GM23338 (cell line): ENCODE results near the gene CMPK1. TPM values are rescaled to one million over a fixed set of nuclear protein-coding genes. Genes with fewer than 3 reads are reported as not detected.

ENCODE experiments used
- ATAC-seq: fragments of 200-7000 bp; cut with Tn5 transposase; 3 replicates; pipeline ENCODE4 v1.9.1; 2020
- DNase-seq: peaks from one replicate; pipeline ENCODE4 v3.0.0-alpha.2; 2015; ENCODE audit warnings: low spot score
- H2AFZ ChIP-seq: fragments of 200-600 bp; sonication (generic); 2 replicates; pipeline ENCODE4 v1.8.0; 2016; ENCODE audit warnings: antibody characterized with exemption, mild to moderate bottlenecking, moderate library complexity
- H3F3A ChIP-seq: fragments of 200-600 bp; sonication (generic); replicated peaks from 2 replicates; pipeline ENCODE4 v1.8.0; 2017; ENCODE audit warnings: antibody characterized with exemption, mixed run types, low read depth
- H3K27ac ChIP-seq: fragments of 200-600 bp; sonication (generic); 2 replicates; pipeline ENCODE4 v1.6.1; 2016; ENCODE audit warnings: low read depth
- H3K27me3 ChIP-seq: fragments of 200-600 bp; sonication (generic); 2 replicates; pipeline ENCODE4 v1.8.0; 2016; ENCODE audit warnings: mild to moderate bottlenecking, mixed run types, moderate library complexity; ENCODE audit not compliant: insufficient read depth
- H3K36me3 ChIP-seq: fragments of 200-600 bp; sonication (generic); 2 replicates; pipeline ENCODE4 v1.8.0; 2016; ENCODE audit warnings: mild to moderate bottlenecking; ENCODE audit not compliant: insufficient read depth
- H3K4me1 ChIP-seq: fragments of 200-600 bp; sonication (generic); 2 replicates; pipeline ENCODE4 v1.8.0; 2016; ENCODE audit warnings: mild to moderate bottlenecking, moderate library complexity; ENCODE audit not compliant: insufficient read depth
- H3K4me2 ChIP-seq: fragments of 200-600 bp; sonication (generic); 2 replicates; pipeline ENCODE4 v1.7.1; 2017; ENCODE audit warnings: mixed run types
- H3K4me3 ChIP-seq: fragments of 200-600 bp; sonication (generic); 2 replicates; pipeline ENCODE4 v1.6.1; 2016; ENCODE audit warnings: mixed run types
- H3K79me2 ChIP-seq: fragments of 200-600 bp; sonication (generic); replicated peaks from 2 replicates; pipeline ENCODE4 v1.8.0; 2017; ENCODE audit warnings: mild to moderate bottlenecking; ENCODE audit not compliant: insufficient read depth
- H3K9me2 ChIP-seq: fragments of 200-600 bp; sonication (generic); 2 replicates; pipeline ENCODE4 v1.8.0; 2017; ENCODE audit not compliant: insufficient read depth
- H4K20me1 ChIP-seq: fragments of 200-600 bp; sonication (generic); replicated peaks from 2 replicates; pipeline ENCODE4 v1.8.0; 2017; ENCODE audit warnings: mild to moderate bottlenecking; ENCODE audit not compliant: insufficient read depth
- H3K27ac Mint-ChIP-seq: 2 replicates; pipeline ENCODE4 v1.8.0; 2020; ENCODE audit warnings: inconsistent platforms, mild to moderate bottlenecking, moderate library complexity, mixed read lengths
- H3K27me3 Mint-ChIP-seq: 3 replicates; pipeline ENCODE4 v1.8.0; 2022; ENCODE audit warnings: low read depth, mild to moderate bottlenecking, moderate library complexity, mixed read lengths, inconsistent platforms; ENCODE audit not compliant: insufficient read depth, poor library complexity
- H3K36me3 Mint-ChIP-seq: 3 replicates; pipeline ENCODE4 v1.8.0; 2021; ENCODE audit warnings: low read depth, mild to moderate bottlenecking, inconsistent platforms, moderate library complexity, mixed read lengths
- H3K4me1 Mint-ChIP-seq: 3 replicates; pipeline ENCODE4 v1.8.0; 2020; ENCODE audit warnings: mild to moderate bottlenecking, inconsistent platforms, mixed read lengths
- H3K4me3 Mint-ChIP-seq: 3 replicates; pipeline ENCODE4 v1.8.0; 2021; ENCODE audit warnings: moderate library complexity, mild to moderate bottlenecking, inconsistent platforms, mixed read lengths
- H3K9me3 Mint-ChIP-seq: 3 replicates; pipeline ENCODE4 v1.8.0; 2020; ENCODE audit warnings: moderate library complexity, mild to moderate bottlenecking, inconsistent platforms, mixed read lengths
- CREB1 ChIP-seq: fragments of 250-450 bp; sonication (Bioruptor Pico); IDR thresholded peaks from 2 replicates; pipeline ENCODE4 v1.5.0; 2020; ENCODE audit warnings: low read depth, mild to moderate bottlenecking, moderate library complexity
- ETS1 ChIP-seq: IDR thresholded peaks from 2 replicates; pipeline ENCODE4 v1.6.1; 2016; ENCODE audit warnings: antibody characterized with exemption
- EZH2 ChIP-seq: fragments of 200-600 bp; sonication (generic); IDR thresholded peaks from one replicate; pipeline ENCODE4 v1.8.0; 2017; ENCODE audit warnings: antibody characterized with exemption, mild to moderate bottlenecking, low read depth; ENCODE audit not compliant: unreplicated experiment
- EZH2phosphoT487 ChIP-seq: fragments of 200-600 bp; sonication (generic); IDR thresholded peaks from one replicate; pipeline ENCODE4 v1.8.1; 2018; ENCODE audit warnings: antibody characterized with exemption; ENCODE audit not compliant: unreplicated experiment
- JUNB ChIP-seq: IDR thresholded peaks from one replicate; pipeline ENCODE4 v1.6.1; 2016; ENCODE audit warnings: antibody characterized with exemption; ENCODE audit not compliant: unreplicated experiment
- NANOG ChIP-seq: IDR thresholded peaks from 2 replicates; pipeline ENCODE4 v1.6.1; 2016; ENCODE audit warnings: antibody characterized with exemption, borderline replicate concordance
- POLR2AphosphoS5 ChIP-seq: IDR thresholded peaks from 2 replicates; pipeline ENCODE4 v1.6.1; 2016; ENCODE audit warnings: antibody characterized with exemption, low read depth
- REST ChIP-seq: IDR thresholded peaks from one replicate; pipeline ENCODE4 v1.6.1; 2018; ENCODE audit warnings: antibody characterized with exemption; ENCODE audit not compliant: unreplicated experiment
- STAT1 ChIP-seq: IDR thresholded peaks from one replicate; pipeline ENCODE4 v1.6.1; 2016; ENCODE audit warnings: antibody characterized with exemption; ENCODE audit not compliant: unreplicated experiment
- ZNF114 ChIP-seq: fragments of 250-450 bp; sonication (Bioruptor Pico); IDR thresholded peaks from 2 replicates; pipeline ENCODE4 v1.5.0; 2020; ENCODE audit warnings: mild to moderate bottlenecking, moderate library complexity
- ZNF331 ChIP-seq: fragments of 250-450 bp; sonication (Bioruptor Pico); IDR thresholded peaks from 2 replicates; pipeline ENCODE4 v1.5.0; 2020; ENCODE audit warnings: low read depth, mild to moderate bottlenecking, moderate library complexity
- ZNF462 ChIP-seq: fragments of 250-450 bp; sonication (Bioruptor Pico); IDR thresholded peaks from 2 replicates; pipeline ENCODE4 v1.5.0; 2020; ENCODE audit warnings: mild to moderate bottlenecking, moderate library complexity
- polyA plus RNA-seq: library from polyadenylated mRNA; unstranded; fragments of >200 nt; fragmentation: Nextera tagmentation; extraction: Ambion mirVana; gene quantifications from 2 replicates; pipeline ENCODE4 v1.2.1, GENCODE V29; 2016
- total RNA-seq: library from RNA; depleted of rRNA; stranded (reverse); fragments of >200 nt; shearing (Covaris generic); gene quantifications from 2 replicates; pipeline ENCODE4 v1.2.3, GENCODE V29; 2014
- TF ChIP-seq, protein P1 (sequence below), 2 experiments: fragments of 200-600 bp in 1 of 2; sonication (generic) in 1 of 2; conservative IDR thresholded peaks; 2 replicates each; pipeline versions ENCODE4 v1.5.1 to v1.6.1; 2016 to 2017; ENCODE audit warnings: antibody characterized with exemption in 2 of 2, low read depth in 2 of 2, mild to moderate bottlenecking in 2 of 2, moderate library complexity in 1 of 2

The CMPK1 gene
- total and polyA plus RNA-seq, 2 experiments from 2014 or later: 22.8 to 28.6 TPM

GRCh38 chr1:47332779-47333577 lies 612 bp upstream of the CMPK1 start:
- H4K20me1 ChIP-seq: no peaks in the 10 kb centered on the region
- H3K9me3 Mint-ChIP-seq: no peaks in the 10 kb centered on the region
- no peaks in the 10 kb centered on the region for H3K9me2 ChIP-seq
- peaks cover 30% of the 10 kb centered on the region for H3K79me2 ChIP-seq
- H3K4me3 ChIP-seq: peak overlapping the region; percentile 84
- H3K27ac Mint-ChIP-seq: no peak overlapping the region
- TF ChIP-seq REST: no peak
- TF ChIP-seq STAT1: no peak
- TF ChIP-seq JUNB: no peak
- TF ChIP-seq, protein P1, sequence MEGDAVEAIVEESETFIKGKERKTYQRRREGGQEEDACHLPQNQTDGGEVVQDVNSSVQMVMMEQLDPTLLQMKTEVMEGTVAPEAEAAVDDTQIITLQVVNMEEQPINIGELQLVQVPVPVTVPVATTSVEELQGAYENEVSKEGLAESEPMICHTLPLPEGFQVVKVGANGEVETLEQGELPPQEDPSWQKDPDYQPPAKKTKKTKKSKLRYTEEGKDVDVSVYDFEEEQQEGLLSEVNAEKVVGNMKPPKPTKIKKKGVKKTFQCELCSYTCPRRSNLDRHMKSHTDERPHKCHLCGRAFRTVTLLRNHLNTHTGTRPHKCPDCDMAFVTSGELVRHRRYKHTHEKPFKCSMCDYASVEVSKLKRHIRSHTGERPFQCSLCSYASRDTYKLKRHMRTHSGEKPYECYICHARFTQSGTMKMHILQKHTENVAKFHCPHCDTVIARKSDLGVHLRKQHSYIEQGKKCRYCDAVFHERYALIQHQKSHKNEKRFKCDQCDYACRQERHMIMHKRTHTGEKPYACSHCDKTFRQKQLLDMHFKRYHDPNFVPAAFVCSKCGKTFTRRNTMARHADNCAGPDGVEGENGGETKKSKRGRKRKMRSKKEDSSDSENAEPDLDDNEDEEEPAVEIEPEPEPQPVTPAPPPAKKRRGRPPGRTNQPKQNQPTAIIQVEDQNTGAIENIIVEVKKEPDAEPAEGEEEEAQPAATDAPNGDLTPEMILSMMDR (conservative IDR thresholded peaks at IDR 0.05; ENCODE audit: low read depth in 2 of 2): no peak
- no peak for TF ChIP-seq ZNF331 (CRISPR knock-in tag)
- no peak for TF ChIP-seq NANOG
- TF ChIP-seq ETS1: no peak
- no peak for TF ChIP-seq ZNF114
- TF ChIP-seq EZH2phosphoT487: no peak
- TF ChIP-seq POLR2AphosphoS5: no peak
- TF ChIP-seq EZH2: no peak
- TF ChIP-seq ZNF462 (CRISPR knock-in tag): no peak
- no peak for TF ChIP-seq CREB1 (CRISPR knock-in tag)
- H3K4me1 ChIP-seq: peaks cover 19% of the 10 kb centered on the region; the same call in 1 of the 2 replicates
- no peaks in the 10 kb centered on the region for H3K27me3 ChIP-seq
- no peak overlapping the region for H3K4me3 Mint-ChIP-seq
- DNase-seq (no peak), ATAC-seq (no peak)
- H2AFZ ChIP-seq: peak overlapping the region; percentile 91
- peaks cover 13% of the 10 kb centered on the region; the same call in 1 of the 2 replicates for H3F3A ChIP-seq
- peak overlapping the region; percentile 94 for H3K27ac ChIP-seq
- peaks cover 6% of the 10 kb centered on the region for H3K4me1 Mint-ChIP-seq
- no peaks in the 10 kb centered on the region for H3K36me3 Mint-ChIP-seq
- H3K4me2 ChIP-seq: peak overlapping the region; percentile 84
- H3K27me3 Mint-ChIP-seq: peaks cover 7% of the 10 kb centered on the region
- H3K36me3 ChIP-seq: no peaks in the 10 kb centered on the region
